Measurements from ENCODE around the gene ZNF552.
"Not testable (repeated sequence)": the region's sequence is repeated elsewhere in the genome, so short reads cannot be mapped to it uniquely, and the experiment has no call there.

Gene ZNF552

GRCh38 chr19:57818378-57818777 lies 3.7 kb upstream of the ZNF552 start:
- no peak for DNase-seq (ENCODE audit: low spot score)

GRCh38 chr19:57817976-57818375 lies 3.3 kb upstream of the ZNF552 start:
- no peak for DNase-seq (ENCODE audit: low spot score)

GRCh38 chr19:57816652-57817051 lies 1.9 kb upstream of the ZNF552 start:
- no peak for DNase-seq (ENCODE audit: low spot score)

- no peak for DNase-seq (ENCODE audit: low spot score)
These were observed 748 bp upstream of the ZNF552 start for GRCh38 chr19:57815247-57816075.

GRCh38 chr19:57813919-57814504 lies 701 bp downstream of the ZNF552 start:
- no peak for DNase-seq (ENCODE audit: low spot score)

GRCh38 chr19:57812975-57813820 lies 1.5 kb downstream of the ZNF552 start:
- not testable (repeated sequence) for DNase-seq (ENCODE audit: low spot score)

- DNase-seq (ENCODE audit: low spot score), result no peak
These were observed 2.5 kb downstream of the ZNF552 start for GRCh38 chr19:57812226-57812625.

GRCh38 chr19:57810410-57811295 lies 4.1 kb downstream of the ZNF552 start:
- DNase-seq (ENCODE audit: low spot score), result not testable (repeated sequence)

- no peak for DNase-seq (ENCODE audit: low spot score)
These were observed 7.2 kb downstream of the ZNF552 start for GRCh38 chr19:57807541-57807940.

- peak; percentile 71 for DNase-seq (ENCODE audit: low spot score)
These were observed 11.0 kb downstream of the ZNF552 start for GRCh38 chr19:57803594-57804325.

- no peak for DNase-seq (ENCODE audit: low spot score)
These were observed 11.5 kb downstream of the ZNF552 start for GRCh38 chr19:57803265-57803593.

- DNase-seq (ENCODE audit: low spot score), result no peak
These were observed 12.4 kb downstream of the ZNF552 start for GRCh38 chr19:57802269-57802668.

- DNase-seq (ENCODE audit: low spot score), result no peak
These were observed 14.0 kb downstream of the ZNF552 start for GRCh38 chr19:57800696-57801095.

- not testable (repeated sequence) for DNase-seq (ENCODE audit: low spot score)
These were observed 18.1 kb downstream of the ZNF552 start for GRCh38 chr19:57796580-57796979.

- DNase-seq (ENCODE audit: low spot score), result no peak
These were observed 25.4 kb downstream of the ZNF552 start for GRCh38 chr19:57789288-57789687.

- DNase-seq (ENCODE audit: low spot score), result no peak
These were observed 26.5 kb downstream of the ZNF552 start for GRCh38 chr19:57788114-57788692.

GRCh38 chr19:57786906-57787305 lies 27.8 kb downstream of the ZNF552 start:
- no peak for DNase-seq (ENCODE audit: low spot score)

- no peak for DNase-seq (ENCODE audit: low spot score)
These were observed 28.4 kb downstream of the ZNF552 start for GRCh38 chr19:57786286-57786685.

GRCh38 chr19:57779220-57779845 lies 35.4 kb downstream of the ZNF552 start:
- DNase-seq (ENCODE audit: low spot score), result no peak

- no peak for DNase-seq (ENCODE audit: low spot score)
These were observed 36.4 kb downstream of the ZNF552 start for GRCh38 chr19:57778336-57778735.

Measured in AG08395 (cell line).